GM21825 (cell line): ENCODE results near the gene POC1B.
"Not testable (repeated sequence)": the region's sequence is repeated elsewhere in the genome, so short reads cannot be mapped to it uniquely, and the experiment has no call there.

Experiments
- ATAC-seq: cut with Tn5 transposase; IDR thresholded peaks from one replicate; pipeline ENCODE4 v1.9.1; 2021; ENCODE audit warnings: mild to moderate bottlenecking, moderate library complexity; ENCODE audit not compliant: unreplicated experiment

The POC1B gene

GRCh38 chr12:89468017-89468416, 57.8 kb downstream of the POC1B start:
- no peak for ATAC-seq

GRCh38 chr12:89464974-89465592, 60.8 kb downstream of the POC1B start:
- no peak for ATAC-seq

- ATAC-seq, result peak; percentile 93
Observed at GRCh38 chr12:89461649-89462612, 63.9 kb downstream of the POC1B start.

GRCh38 chr12:89461190-89461589, 64.7 kb downstream of the POC1B start:
- ATAC-seq, result peak; percentile 8

- not testable (repeated sequence) for ATAC-seq
Observed at GRCh38 chr12:89459279-89459678, 66.6 kb downstream of the POC1B start.

GRCh38 chr12:89456565-89456964, 69.3 kb downstream of the POC1B start:
- ATAC-seq, result no peak

GRCh38 chr12:89454080-89454848, 71.6 kb downstream of the POC1B start:
- ATAC-seq, result no peak

- ATAC-seq, result no peak
Observed at GRCh38 chr12:89453121-89453978, 72.5 kb downstream of the POC1B start.

GRCh38 chr12:89451841-89452251, 74.0 kb downstream of the POC1B start:
- ATAC-seq, result no peak

- no peak for ATAC-seq
Observed at GRCh38 chr12:89450907-89451306, 74.9 kb downstream of the POC1B start.

- ATAC-seq, result no peak
Observed at GRCh38 chr12:89448951-89449371, 76.9 kb downstream of the POC1B start.

- no peak for ATAC-seq
Observed at GRCh38 chr12:89448526-89448925, 77.3 kb downstream of the POC1B start.

- ATAC-seq, result no peak
Observed at GRCh38 chr12:89439941-89440340, 85.9 kb downstream of the POC1B start.

- ATAC-seq, result no peak
Observed at GRCh38 chr12:89437231-89437630, 88.6 kb downstream of the POC1B start.

GRCh38 chr12:89436062-89436461, 89.8 kb downstream of the POC1B start:
- no peak for ATAC-seq

- no peak for ATAC-seq
Observed at GRCh38 chr12:89433634-89434033, 92.2 kb downstream of the POC1B start.

- ATAC-seq, result no peak
Observed at GRCh38 chr12:89432396-89432795, 93.5 kb downstream of the POC1B start.

- ATAC-seq, result no peak
Observed at GRCh38 chr12:89429528-89429927, 96.3 kb downstream of the POC1B start.

GRCh38 chr12:89427508-89428156, 98.2 kb downstream of the POC1B start:
- ATAC-seq, result peak; percentile 96

GRCh38 chr12:89424846-89425245, 101.0 kb downstream of the POC1B start:
- ATAC-seq, result no peak
